ENCODE measurements around the gene IL16.

DNA sequence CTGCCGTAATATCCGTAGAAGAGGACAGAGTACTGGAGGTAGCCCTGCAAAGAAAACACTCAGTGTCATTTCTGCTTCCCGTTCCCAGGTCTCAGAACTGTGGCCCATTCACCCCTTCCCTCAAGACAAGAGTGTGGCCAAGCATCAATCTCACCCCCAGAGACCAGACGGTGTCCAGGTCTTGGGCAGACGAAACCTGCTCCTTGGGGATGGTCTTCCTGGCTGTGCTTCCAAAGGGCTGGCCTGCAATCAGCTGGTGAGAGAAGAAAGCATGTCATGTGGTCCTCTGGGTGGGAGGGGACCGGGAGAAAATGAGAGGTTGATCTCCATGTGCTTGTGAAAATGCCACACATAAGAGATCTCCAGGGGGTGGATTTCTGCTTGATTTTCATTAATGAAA lies 161.6 kb downstream of the IL16 start:
- TF ChIP-seq POLR2A (IDR thresholded peaks at IDR 0.05; ENCODE audit: low read depth), result no peak
- TF ChIP-seq, protein P1, sequence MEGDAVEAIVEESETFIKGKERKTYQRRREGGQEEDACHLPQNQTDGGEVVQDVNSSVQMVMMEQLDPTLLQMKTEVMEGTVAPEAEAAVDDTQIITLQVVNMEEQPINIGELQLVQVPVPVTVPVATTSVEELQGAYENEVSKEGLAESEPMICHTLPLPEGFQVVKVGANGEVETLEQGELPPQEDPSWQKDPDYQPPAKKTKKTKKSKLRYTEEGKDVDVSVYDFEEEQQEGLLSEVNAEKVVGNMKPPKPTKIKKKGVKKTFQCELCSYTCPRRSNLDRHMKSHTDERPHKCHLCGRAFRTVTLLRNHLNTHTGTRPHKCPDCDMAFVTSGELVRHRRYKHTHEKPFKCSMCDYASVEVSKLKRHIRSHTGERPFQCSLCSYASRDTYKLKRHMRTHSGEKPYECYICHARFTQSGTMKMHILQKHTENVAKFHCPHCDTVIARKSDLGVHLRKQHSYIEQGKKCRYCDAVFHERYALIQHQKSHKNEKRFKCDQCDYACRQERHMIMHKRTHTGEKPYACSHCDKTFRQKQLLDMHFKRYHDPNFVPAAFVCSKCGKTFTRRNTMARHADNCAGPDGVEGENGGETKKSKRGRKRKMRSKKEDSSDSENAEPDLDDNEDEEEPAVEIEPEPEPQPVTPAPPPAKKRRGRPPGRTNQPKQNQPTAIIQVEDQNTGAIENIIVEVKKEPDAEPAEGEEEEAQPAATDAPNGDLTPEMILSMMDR (IDR thresholded peaks at IDR 0.05), result no peak
- no peak for TF ChIP-seq POLR2AphosphoS5 (IDR thresholded peaks at IDR 0.05)
